Mesendoderm (in vitro differentiated cells): ENCODE results near the gene GGTLC3. TPM values are rescaled to one million over a fixed set of nuclear protein-coding genes. Genes with fewer than 3 reads are reported as not detected.
"Not testable (repeated sequence)": the region's sequence is repeated elsewhere in the genome, so short reads cannot be mapped to it uniquely, and the experiment has no call there.

Source experiments
- DNase-seq: peaks from one replicate; pipeline ENCODE4 v3.0.0; 2013
- H2AK5ac ChIP-seq: 2 replicates; pipeline ENCODE4 v1.6.1; 2013; ENCODE audit warnings: low read length, inconsistent platforms
- H2BK120ac ChIP-seq: 2 replicates; pipeline ENCODE4 v1.6.1; 2013; ENCODE audit warnings: low read depth, mild to moderate bottlenecking, low read length, moderate library complexity, mixed read lengths
- H2BK15ac ChIP-seq: replicated peaks from 2 replicates; pipeline ENCODE4 v1.6.1; 2013; ENCODE audit warnings: low read depth, mild to moderate bottlenecking, moderate library complexity
- H2BK5ac ChIP-seq: 2 replicates; pipeline ENCODE4 v1.6.1; 2013; ENCODE audit warnings: low read length, inconsistent platforms
- H3K18ac ChIP-seq: 2 replicates; pipeline ENCODE4 v1.6.1; 2013; ENCODE audit warnings: mild to moderate bottlenecking, low read length, mixed read lengths
- H3K23ac ChIP-seq: one replicate; pipeline ENCODE4 v1.6.1; 2013; ENCODE audit warnings: low read length
- H3K27ac ChIP-seq: 2 replicates; pipeline ENCODE4 v1.5.1; 2013; ENCODE audit warnings: low read depth, mild to moderate bottlenecking, inconsistent platforms, low read length, moderate library complexity
- H3K27me3 ChIP-seq: 2 replicates; pipeline ENCODE4 v1.6.1; 2013; ENCODE audit warnings: low read length, control low read depth, mild to moderate bottlenecking, inconsistent platforms; ENCODE audit not compliant: insufficient read depth, poor library complexity
- H3K36me3 ChIP-seq: 2 replicates; pipeline ENCODE4 v1.6.1; 2013; ENCODE audit warnings: low read length, inconsistent platforms; ENCODE audit not compliant: control insufficient read depth, insufficient read depth
- H3K4ac ChIP-seq: one replicate; pipeline ENCODE4 v1.6.1; 2013; ENCODE audit warnings: low read depth, mild to moderate bottlenecking, low read length, moderate library complexity
- H3K4me1 ChIP-seq: 2 replicates; pipeline ENCODE4 v1.6.1; 2013; ENCODE audit warnings: low read depth, low read length, inconsistent platforms; ENCODE audit not compliant: control insufficient read depth
- H3K4me2 ChIP-seq: 2 replicates; pipeline ENCODE4 v1.6.1; 2013; ENCODE audit warnings: low read length
- H3K4me3 ChIP-seq: 2 replicates; pipeline ENCODE4 v1.5.1; 2013; ENCODE audit warnings: mild to moderate bottlenecking, low read length
- H3K56ac ChIP-seq: one replicate; pipeline ENCODE4 v1.6.1; 2013; ENCODE audit warnings: low read length
- H3K79me1 ChIP-seq: 2 replicates; pipeline ENCODE4 v1.6.1; 2013; ENCODE audit warnings: low read length, inconsistent platforms
- H3K79me2 ChIP-seq: 2 replicates; pipeline ENCODE4 v1.6.1; 2013; ENCODE audit warnings: mild to moderate bottlenecking, low read length; ENCODE audit not compliant: control insufficient read depth, insufficient read depth
- H3K9ac ChIP-seq: 2 replicates; pipeline ENCODE4 v1.6.1; 2013; ENCODE audit warnings: low read length, inconsistent platforms
- H4K5ac ChIP-seq: one replicate; pipeline ENCODE4 v1.6.1; 2013; ENCODE audit warnings: low read length
- H4K8ac ChIP-seq: one replicate; pipeline ENCODE4 v1.6.1; 2013; ENCODE audit warnings: low read depth, mild to moderate bottlenecking, control low read depth, low read length, moderate library complexity
- WGBS: extraction: QIAGEN DNeasy Blood & Tissue Kit; methylation state at CpG from one replicate; pipeline ENCODE4 v1.1.7; 2013; ENCODE audit warnings: low lambda C conversion rate, missing lambda C conversion rate; ENCODE audit not compliant: insufficient coverage; ENCODE audit errors: extremely low coverage; 5-methylcytosine and 5-hydroxymethylcytosine counted together
- polyA plus RNA-seq, 2 experiments: library from polyadenylated mRNA; stranded (reverse); fragments of 200-250 nt; gene quantifications; one replicate each; pipeline ENCODE4 v1.2.3, GENCODE V29; 2013

Gene GGTLC3
- polyA plus RNA-seq (2013, experiment 1 of 2) = not detected
- not detected for polyA plus RNA-seq (2013, experiment 2 of 2)

GRCh38 chr22:18518061-18518460, at the start of gene GGTLC3:
TSS of gene GGTLC3 (minus strand) at chr22:18518161. CDS start at chr22:18517897, 264 bp downstream.
- not testable (repeated sequence) for H3K9ac ChIP-seq, H3K56ac ChIP-seq, DNase-seq, H4K5ac ChIP-seq, H3K79me2 ChIP-seq, H3K4me3 ChIP-seq, H2BK120ac ChIP-seq, H3K79me1 ChIP-seq, H2BK15ac ChIP-seq, H3K18ac ChIP-seq, H3K4ac ChIP-seq, H3K4me2 ChIP-seq, H2BK5ac ChIP-seq, H3K27ac ChIP-seq, H3K36me3 ChIP-seq, H2AK5ac ChIP-seq, H3K23ac ChIP-seq, H3K4me1 ChIP-seq, H4K8ac ChIP-seq, H3K27me3 ChIP-seq
- WGBS = no CpG with 5 or more reads among the region's 5 CpGs

GRCh38 chr22:18560099-18560974, 42.4 kb upstream of the GGTLC3 start:
- H3K27me3 ChIP-seq, DNase-seq, H2BK120ac ChIP-seq, H2BK15ac ChIP-seq, H3K56ac ChIP-seq, H3K4me3 ChIP-seq, H3K79me2 ChIP-seq, H3K4me2 ChIP-seq, H3K36me3 ChIP-seq, H3K9ac ChIP-seq, H3K27ac ChIP-seq, H2BK5ac ChIP-seq, H2AK5ac ChIP-seq, H4K5ac ChIP-seq, H3K4ac ChIP-seq, H3K23ac ChIP-seq, H3K18ac ChIP-seq, H3K79me1 ChIP-seq, H3K4me1 ChIP-seq, H4K8ac ChIP-seq: not testable (repeated sequence)
- WGBS = no CpG with 5 or more reads among the region's 16 CpGs

- not testable (repeated sequence) for H3K79me1 ChIP-seq, H3K27ac ChIP-seq, H2AK5ac ChIP-seq, H3K56ac ChIP-seq, H2BK15ac ChIP-seq, H3K4me1 ChIP-seq, H3K4me3 ChIP-seq, H2BK120ac ChIP-seq, H3K23ac ChIP-seq, H3K9ac ChIP-seq, H3K36me3 ChIP-seq, H3K4me2 ChIP-seq, DNase-seq, H3K27me3 ChIP-seq, H2BK5ac ChIP-seq, H3K79me2 ChIP-seq, H3K4ac ChIP-seq, H4K5ac ChIP-seq, H4K8ac ChIP-seq, H3K18ac ChIP-seq
- no CpG with 5 or more reads among the region's 6 CpGs for WGBS
These were observed 41.0 kb upstream of the GGTLC3 start for GRCh38 chr22:18558939-18559338.

- not testable (repeated sequence) for H3K23ac ChIP-seq, H3K9ac ChIP-seq, H2BK15ac ChIP-seq, H4K8ac ChIP-seq, H3K4ac ChIP-seq, H3K27me3 ChIP-seq, H3K36me3 ChIP-seq, H3K56ac ChIP-seq, H4K5ac ChIP-seq, H3K79me2 ChIP-seq, H3K79me1 ChIP-seq, H3K27ac ChIP-seq, H3K18ac ChIP-seq, H3K4me1 ChIP-seq, H2BK120ac ChIP-seq, H2AK5ac ChIP-seq, H2BK5ac ChIP-seq, DNase-seq, H3K4me3 ChIP-seq, H3K4me2 ChIP-seq
- no CpG with 5 or more reads among the region's 4 CpGs for WGBS
These were observed 40.6 kb upstream of the GGTLC3 start for GRCh38 chr22:18558516-18558915.

GRCh38 chr22:18554280-18555256, 36.6 kb upstream of the GGTLC3 start:
- not testable (repeated sequence) for H3K27me3 ChIP-seq, H3K79me1 ChIP-seq, DNase-seq, H3K18ac ChIP-seq, H4K8ac ChIP-seq, H3K4me2 ChIP-seq, H3K56ac ChIP-seq, H3K4me3 ChIP-seq, H2AK5ac ChIP-seq, H3K36me3 ChIP-seq, H2BK120ac ChIP-seq, H3K9ac ChIP-seq, H3K4me1 ChIP-seq, H2BK5ac ChIP-seq, H3K27ac ChIP-seq, H2BK15ac ChIP-seq, H3K23ac ChIP-seq, H4K5ac ChIP-seq, H3K4ac ChIP-seq, H3K79me2 ChIP-seq
- no CpG with 5 or more reads among the region's 22 CpGs for WGBS
